ENCODE results near the gene SLC6A7.

The SLC6A7 gene

GRCh38 chr5:150196514-150196913 lies 6.7 kb downstream of the SLC6A7 start:
- no peak for DNase-seq

DNA sequence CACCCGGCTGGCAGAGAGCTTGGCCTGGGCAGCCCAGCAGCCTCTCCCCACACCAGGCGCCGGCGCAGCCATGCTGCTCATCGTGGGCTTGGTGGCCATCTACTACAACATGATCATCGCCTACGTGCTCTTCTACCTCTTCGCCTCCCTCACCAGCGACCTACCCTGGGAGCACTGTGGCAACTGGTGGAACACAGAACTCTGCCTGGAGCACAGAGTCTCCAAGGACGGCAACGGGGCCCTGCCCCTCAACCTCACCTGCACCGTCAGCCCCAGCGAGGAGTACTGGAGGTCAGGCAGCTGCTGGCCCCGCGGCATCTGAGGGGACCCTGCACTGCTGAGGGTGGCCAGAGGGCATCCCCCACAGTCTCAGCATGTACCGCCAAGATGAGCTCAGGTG lies 7.1 kb downstream of the SLC6A7 start:
- no peak for DNase-seq

DNA sequence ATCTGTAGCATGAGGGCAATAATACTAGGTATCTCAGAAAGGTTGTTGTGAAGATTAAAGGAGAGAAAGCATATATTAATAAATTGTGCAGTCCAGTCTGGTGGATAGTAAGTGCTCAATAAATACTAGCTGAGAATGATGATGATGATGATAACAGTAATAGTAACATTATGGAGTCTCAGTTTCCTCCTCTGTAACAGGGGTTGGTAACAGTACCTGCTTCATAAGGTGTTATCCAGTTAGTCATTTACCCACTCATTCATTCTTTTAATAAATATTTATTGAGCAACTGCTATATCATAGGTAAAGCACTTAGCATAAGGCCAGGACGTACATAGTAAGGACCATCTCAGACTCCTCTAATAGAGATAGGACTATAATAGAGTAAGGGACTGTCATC lies 7.6 kb downstream of the SLC6A7 start:
- DNase-seq = no peak

- no peak for DNase-seq
Measured at GRCh38 chr5:150202501-150202900, 12.6 kb downstream of the SLC6A7 start.

DNA sequence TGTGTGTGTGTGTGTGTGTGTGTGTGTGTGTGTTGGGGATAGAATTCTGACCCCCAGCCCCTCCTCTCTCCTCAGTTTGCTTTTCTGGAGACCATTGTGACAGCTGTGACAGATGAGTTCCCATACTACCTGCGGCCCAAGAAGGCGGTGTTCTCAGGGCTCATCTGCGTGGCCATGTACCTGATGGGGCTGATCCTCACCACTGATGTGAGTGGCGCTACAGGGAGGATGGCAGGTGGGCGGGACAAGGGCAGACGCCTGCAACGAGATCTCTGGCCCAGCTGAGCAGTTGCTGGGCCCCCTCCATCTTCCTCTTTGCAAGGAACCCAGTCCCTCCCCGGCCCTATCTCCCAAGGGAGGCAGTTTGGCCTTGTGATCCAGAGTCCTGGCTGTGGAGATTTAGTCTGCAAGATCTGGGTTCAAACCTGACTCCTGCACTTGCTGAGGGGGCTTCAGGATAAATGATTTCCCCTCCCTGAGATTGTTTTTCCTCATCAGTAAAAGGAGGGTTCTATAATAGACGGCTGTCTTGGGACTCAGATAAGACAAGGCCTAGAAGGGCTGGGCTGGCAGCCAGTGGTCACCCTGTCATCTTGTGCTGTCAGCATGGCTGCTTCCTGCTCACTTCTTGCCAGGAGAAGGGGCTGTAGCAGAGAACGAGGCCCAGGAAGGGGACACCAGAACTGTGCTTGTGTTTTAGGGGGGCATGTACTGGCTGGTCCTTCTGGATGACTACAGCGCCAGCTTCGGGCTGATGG lies 14.1 kb downstream of the SLC6A7 start:
- DNase-seq = no peak

DNA sequence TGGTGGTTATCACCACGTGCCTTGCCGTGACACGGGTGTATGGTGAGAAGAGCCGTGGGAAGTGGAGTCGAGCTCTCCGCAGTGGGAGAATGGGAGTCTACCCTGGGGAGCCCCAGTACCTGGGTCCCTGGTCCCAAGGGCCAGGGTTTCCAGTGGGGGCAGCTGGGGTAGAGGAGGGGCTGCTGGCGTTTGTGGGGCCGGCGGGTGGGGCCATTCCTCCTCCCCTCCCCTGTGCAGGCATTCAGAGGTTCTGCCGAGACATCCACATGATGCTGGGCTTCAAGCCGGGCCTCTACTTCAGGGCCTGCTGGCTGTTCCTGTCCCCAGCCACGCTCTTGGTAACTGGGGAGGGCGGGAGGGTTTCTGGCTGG lies 14.7 kb downstream of the SLC6A7 start:
- DNase-seq = no peak

- no peak for DNase-seq
Measured at GRCh38 chr5:150206098-150206778, 16.4 kb downstream of the SLC6A7 start.

DNA sequence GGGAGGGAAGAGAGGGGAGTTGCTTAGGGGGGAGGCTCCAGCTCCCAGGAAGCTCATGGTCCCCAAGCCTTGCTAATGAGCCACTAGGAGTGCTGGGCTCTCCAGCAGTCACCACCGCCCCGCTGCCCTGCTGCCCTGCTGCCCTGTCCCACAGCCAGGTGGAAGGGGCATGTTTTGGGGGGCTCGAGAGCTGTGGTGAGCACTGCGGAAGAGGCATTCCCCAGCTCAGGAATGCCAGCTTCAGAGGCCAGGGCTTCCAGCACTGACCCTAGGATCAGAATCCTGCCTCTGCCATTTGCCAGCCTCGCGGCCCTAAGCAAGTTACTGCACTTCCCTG lies 16.9 kb downstream of the SLC6A7 start:
- no peak for DNase-seq

- no peak for DNase-seq
Measured at GRCh38 chr5:150208187-150209098, 18.6 kb downstream of the SLC6A7 start.

- DNase-seq = peak; percentile 50
Measured at GRCh38 chr5:150209099-150209635, 19.3 kb downstream of the SLC6A7 start.

GRCh38 chr5:150210644-150211043 lies 20.8 kb downstream of the SLC6A7 start:
- DNase-seq = no peak

DNA sequence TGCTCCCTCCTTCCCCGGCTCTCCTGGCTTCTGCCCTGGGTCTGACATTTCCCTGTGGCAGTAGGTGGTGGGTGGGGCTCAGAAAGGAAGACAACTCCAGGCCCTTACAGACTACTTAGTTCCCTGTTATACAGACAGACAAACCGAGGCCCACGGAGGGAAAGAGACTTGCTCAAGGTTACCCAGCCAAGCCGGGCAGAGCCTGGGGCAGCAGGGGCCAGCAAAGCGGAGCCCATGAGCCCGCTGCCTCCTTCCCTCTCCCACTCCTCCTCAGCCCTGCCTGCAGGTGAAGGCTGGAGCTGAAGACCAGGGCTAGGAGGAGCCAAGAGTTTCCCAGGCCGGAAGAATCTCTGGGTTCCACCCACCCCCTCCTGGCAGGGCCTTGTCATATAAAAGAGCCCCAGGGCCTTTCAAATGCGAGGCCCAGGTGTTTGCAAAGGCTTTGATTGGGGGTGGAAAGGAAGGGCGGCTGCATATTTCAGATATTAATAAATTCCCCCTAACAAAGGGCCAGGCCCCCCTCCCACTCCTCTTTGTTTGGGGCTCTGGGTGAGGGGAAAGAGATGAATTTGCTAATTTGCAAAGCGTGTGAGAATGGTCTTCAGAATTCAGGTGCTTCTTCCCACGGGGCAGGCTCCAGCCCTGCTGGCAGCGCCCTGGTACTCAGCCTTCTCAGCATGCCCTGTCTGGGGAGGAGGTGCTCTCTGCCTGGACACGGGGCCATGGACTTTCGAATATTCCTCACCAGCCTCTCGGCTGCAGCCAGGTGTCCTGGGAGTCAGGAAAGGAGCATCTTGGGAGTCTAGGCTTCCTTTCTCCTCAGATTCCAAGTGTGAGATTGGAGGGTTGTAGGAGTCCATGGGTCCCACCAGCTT lies 21.5 kb downstream of the SLC6A7 start:
- no peak for DNase-seq

GRCh38 chr5:150213530-150213929 lies 23.7 kb downstream of the SLC6A7 start:
- DNase-seq = peak; percentile 74

GRCh38 chr5:150214289-150214688 lies 24.4 kb downstream of the SLC6A7 start:
- peak; percentile 65 for DNase-seq

DNA sequence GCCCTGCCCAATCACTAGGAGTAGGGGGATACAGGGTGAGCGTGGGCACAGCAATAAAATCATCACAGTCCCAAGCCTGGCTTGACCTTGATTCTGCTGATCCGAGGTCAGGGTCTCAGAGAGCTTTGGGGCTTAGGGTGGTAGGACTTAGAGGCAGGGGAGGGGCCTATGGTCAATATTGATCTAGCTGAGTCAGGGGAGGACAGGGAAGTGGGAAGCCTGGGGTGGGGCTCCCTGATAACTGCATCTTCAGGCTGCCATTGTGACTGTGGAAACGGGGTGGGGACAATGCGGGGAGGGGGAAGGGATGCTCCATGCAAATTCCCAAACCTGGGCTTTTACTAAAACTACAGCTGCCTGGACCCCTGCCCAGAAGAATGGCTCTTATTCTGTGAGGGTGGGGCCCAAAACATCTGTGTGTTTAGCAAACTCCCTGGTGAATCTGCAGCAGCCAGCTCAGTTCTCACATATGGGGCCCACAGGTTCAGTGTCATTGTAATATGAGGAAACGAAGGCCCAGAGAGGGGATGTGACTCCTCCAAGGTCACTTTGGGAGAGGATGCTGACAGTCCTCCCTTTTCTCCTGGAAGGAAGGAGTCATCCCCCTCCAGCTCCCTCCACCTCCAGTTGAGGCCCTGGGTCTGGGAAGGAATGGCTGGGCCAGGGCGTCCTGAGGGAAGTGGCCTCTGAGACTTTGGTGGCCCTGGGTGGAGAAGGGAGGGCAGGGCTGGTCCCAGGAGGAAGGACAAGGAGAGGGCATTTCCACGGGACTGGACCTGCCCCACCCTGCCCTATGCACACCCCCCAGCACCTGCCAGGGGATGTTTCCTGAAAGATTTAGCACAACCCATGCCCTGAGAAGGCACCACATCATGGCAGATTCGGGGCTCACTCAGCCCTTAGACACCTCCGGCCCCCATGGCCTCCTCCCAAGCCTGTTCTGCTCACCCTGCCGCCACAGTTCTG lies 26.4 kb downstream of the SLC6A7 start:
- DNase-seq = peak; percentile 86

DNA sequence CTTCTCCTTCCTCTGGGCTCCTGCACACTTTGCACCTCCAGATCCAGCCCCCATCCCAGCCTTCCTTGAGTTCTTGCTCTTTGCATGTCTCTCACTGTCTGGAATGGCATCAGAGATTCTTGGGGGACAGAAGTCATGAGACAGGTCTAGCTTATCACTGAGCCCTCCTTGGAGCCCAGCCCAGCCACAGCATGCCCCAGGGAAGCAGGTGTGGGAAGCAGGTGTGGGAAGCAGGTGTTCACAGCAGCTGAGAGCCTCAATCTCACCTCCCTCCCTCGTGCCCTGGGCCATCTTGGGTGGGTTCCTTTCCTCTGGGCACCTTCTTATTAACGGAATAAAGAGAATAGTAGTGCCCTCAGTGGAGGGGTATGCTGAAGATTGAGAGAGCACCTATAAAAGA lies 27.2 kb downstream of the SLC6A7 start:
- no peak for DNase-seq

DNA sequence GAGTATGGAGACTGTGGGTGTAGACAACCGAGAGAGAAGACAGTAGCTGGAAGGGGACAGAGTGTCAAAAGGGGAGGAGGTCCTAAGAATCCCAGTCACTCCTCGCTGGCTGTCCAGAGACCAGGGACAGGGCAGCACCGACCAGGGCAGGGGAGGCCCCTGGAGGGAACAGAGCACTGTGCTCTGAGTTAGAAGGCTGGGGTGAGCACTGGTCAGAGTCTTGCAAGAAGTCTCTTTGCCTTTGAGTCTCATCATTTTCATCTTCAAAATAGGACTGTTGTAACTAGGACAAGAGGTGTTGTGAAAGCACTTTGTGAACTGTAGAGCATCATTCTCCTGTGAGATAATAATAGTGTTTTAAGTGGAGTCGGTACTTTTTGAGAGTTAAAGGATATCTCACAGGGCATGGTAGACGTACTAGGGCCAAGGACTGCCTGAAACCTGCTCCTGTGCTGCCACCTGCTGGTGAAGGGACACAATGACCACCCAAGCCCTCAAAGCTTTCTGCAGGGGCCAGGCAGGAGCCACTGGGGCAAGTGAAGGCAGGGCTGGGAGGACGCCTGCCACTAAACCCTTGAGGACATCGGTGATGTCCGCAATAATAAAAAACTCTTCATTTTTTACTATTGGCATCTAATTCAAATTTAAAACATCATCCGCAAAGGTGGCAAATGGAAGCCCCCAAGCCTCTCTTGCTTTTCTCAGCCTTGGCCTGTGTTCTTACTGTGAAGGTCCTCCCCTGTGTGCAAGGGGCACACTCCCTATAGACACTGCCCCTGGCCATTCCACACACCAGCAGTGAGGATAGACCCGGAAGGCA lies 28.2 kb downstream of the SLC6A7 start:
- peak; percentile 90 for DNase-seq

GRCh38 chr5:150218693-150219035 lies 28.8 kb downstream of the SLC6A7 start:
- DNase-seq = no peak

DNA sequence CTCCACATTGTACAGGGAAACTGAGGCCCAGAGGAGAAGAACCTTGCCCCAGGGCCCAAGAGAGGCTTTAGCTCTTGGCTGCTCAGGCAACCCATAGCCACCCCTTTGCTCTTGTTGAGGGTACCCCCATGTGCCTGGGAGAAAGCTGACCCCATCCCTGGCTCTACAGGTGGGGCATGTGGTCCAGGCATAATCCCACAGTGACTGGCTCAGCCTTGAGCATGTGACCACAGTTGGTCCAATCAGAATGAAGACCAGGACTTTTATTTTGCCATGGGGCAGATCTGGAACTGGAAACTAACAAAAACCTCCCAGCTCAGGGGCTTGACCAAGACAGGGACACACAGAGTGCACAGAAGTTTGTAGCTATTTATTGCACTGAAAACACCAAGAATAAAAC lies 29.3 kb downstream of the SLC6A7 start:
- DNase-seq = no peak

DNA sequence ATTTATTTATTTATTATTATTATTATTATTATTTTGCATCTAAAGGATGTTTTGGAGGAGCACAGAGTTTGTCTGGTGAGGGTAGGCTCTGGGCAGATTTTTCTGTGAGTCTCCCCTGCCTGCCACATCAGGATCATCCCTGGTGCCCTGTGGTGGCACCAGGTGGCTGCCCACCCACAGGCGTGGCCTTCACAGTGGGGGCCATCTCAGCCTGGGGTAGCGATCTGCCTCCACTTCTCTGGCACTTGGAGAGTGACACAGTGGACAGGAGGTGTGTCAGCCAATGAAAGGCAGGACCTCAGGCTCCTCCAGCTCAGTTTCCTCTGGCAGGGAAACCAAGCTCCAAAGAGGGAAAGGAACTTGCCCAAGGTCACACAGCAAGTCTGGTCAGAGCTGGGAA lies 30.0 kb downstream of the SLC6A7 start:
- no peak for DNase-seq
